ENCODE data around the gene FBXO30.

The FBXO30 gene

GRCh38 chr6:145814501-145815308, at the start of gene FBXO30:
Gene FBXO30 (minus strand): TSS chr6:145814795. CDS start chr6:145806405, 8,390 bp downstream.
- DNase-seq (ENCODE audit: low read depth): peak; percentile 66

- DNase-seq (ENCODE audit: low read depth): no peak
Observed at GRCh38 chr6:145863988-145864616, 49.5 kb upstream of the FBXO30 start.

- DNase-seq (ENCODE audit: low read depth): no peak
Observed at GRCh38 chr6:145863366-145863765, 48.8 kb upstream of the FBXO30 start.

- no peak for DNase-seq (ENCODE audit: low read depth)
Observed at GRCh38 chr6:145860562-145860961, 46.0 kb upstream of the FBXO30 start.

- no peak for DNase-seq (ENCODE audit: low read depth)
Observed at GRCh38 chr6:145850671-145851070, 36.1 kb upstream of the FBXO30 start.

GRCh38 chr6:145848541-145848940, 33.9 kb upstream of the FBXO30 start:
- no peak for DNase-seq (ENCODE audit: low read depth)

- DNase-seq (ENCODE audit: low read depth): no peak
Observed at GRCh38 chr6:145845557-145845956, 31.0 kb upstream of the FBXO30 start.

GRCh38 chr6:145844933-145845540, 30.4 kb upstream of the FBXO30 start:
- no peak for DNase-seq (ENCODE audit: low read depth)

GRCh38 chr6:145842693-145843546, 28.3 kb upstream of the FBXO30 start:
- DNase-seq (ENCODE audit: low read depth): no peak

- DNase-seq (ENCODE audit: low read depth): no peak
Observed at GRCh38 chr6:145841668-145842067, 27.1 kb upstream of the FBXO30 start.

- DNase-seq (ENCODE audit: low read depth): no peak
Observed at GRCh38 chr6:145839653-145840052, 25.1 kb upstream of the FBXO30 start.

GRCh38 chr6:145838305-145838704, 23.7 kb upstream of the FBXO30 start:
- DNase-seq (ENCODE audit: low read depth): no peak

- no peak for DNase-seq (ENCODE audit: low read depth)
Observed at GRCh38 chr6:145836772-145837171, 22.2 kb upstream of the FBXO30 start.

- no peak for DNase-seq (ENCODE audit: low read depth)
Observed at GRCh38 chr6:145836170-145836569, 21.6 kb upstream of the FBXO30 start.

- no peak for DNase-seq (ENCODE audit: low read depth)
Observed at GRCh38 chr6:145830612-145831011, 16.0 kb upstream of the FBXO30 start.

- DNase-seq (ENCODE audit: low read depth): no peak
Observed at GRCh38 chr6:145829950-145830349, 15.4 kb upstream of the FBXO30 start.

- no peak for DNase-seq (ENCODE audit: low read depth)
Observed at GRCh38 chr6:145829102-145829501, 14.5 kb upstream of the FBXO30 start.

- DNase-seq (ENCODE audit: low read depth): no peak
Observed at GRCh38 chr6:145824344-145824743, 9.7 kb upstream of the FBXO30 start.

- DNase-seq (ENCODE audit: low read depth): no peak
Observed at GRCh38 chr6:145823328-145823944, 8.8 kb upstream of the FBXO30 start.

- DNase-seq (ENCODE audit: low read depth): no peak
Observed at GRCh38 chr6:145822456-145822855, 7.9 kb upstream of the FBXO30 start.

- no peak for DNase-seq (ENCODE audit: low read depth)
Observed at GRCh38 chr6:145819994-145820393, 5.4 kb upstream of the FBXO30 start.

GRCh38 chr6:145818796-145819195, 4.2 kb upstream of the FBXO30 start:
- DNase-seq (ENCODE audit: low read depth): no peak

Data from stimulated activated CD8-positive, alpha-beta memory T cell treated with anti-CD3 and anti-CD28 coated beads, Interleukin-15, amount 100 ng/mL, for 1 hour (primary cell).